ENCODE results near the gene ARSA. TPM values are rescaled to one million over a fixed set of nuclear protein-coding genes. Genes with fewer than 3 reads are reported as not detected.
A peak's percentile ranks its signal among the peaks of the same experiment; 100 is the strongest.

The ARSA gene
- 10 to 100 TPM; 69.2 to 77.8 (median 69.3) TPM for total RNA-seq
- total RNA-seq (2013): 30.9 TPM

GRCh38 chr22:50627642-50628542, at the start of gene ARSA:
Gene ARSA (minus strand): TSS chr22:50628152. CDS start chr22:50627779, 373 bp downstream.
- Mint-ChIP-seq H3K27me3 (ENCODE audit: low read depth in 2 of 2) (peaks cover 0 to 6% of the 10 kb centered on the region in 2 donors), H3K4me3 (peak within 1 kb of the TSS; percentile 76), H3K4me1 (peaks cover 21 to 35% of the 10 kb centered on the region in 2 donors), H3K9me3 (peaks cover 0 to 3% of the 10 kb centered on the region in 2 donors), H3K27ac (peak within 1 kb of the TSS; percentile 77 to 94), H3K36me3 (no peaks in the 10 kb centered on the region)
- ATAC-seq: peak; percentile 83 to 93 (median 85)
- Histone ChIP-seq H3K27ac (ENCODE audit: low read length) (peak within 1 kb of the TSS; percentile 68), H3K36me3 (ENCODE audit: control insufficient read depth, insufficient read depth, low read length) (no peaks in the 10 kb centered on the region), H3K4me3 (ENCODE audit: low read length) (peak within 1 kb of the TSS; percentile 66), H3K4me1 (ENCODE audit: control insufficient read depth, insufficient read depth, low read length) (peaks cover 29% of the 10 kb centered on the region), H3K27me3 (ENCODE audit: control insufficient read depth, insufficient read depth, low read length) (no peaks in the 10 kb centered on the region), H3K9me3 (ENCODE audit: control insufficient read depth, insufficient read depth, low read length) (no peaks in the 10 kb centered on the region)
- TF ChIP-seq CTCF (IDR thresholded peaks at IDR 0.05): no peak
- intact Hi-C loops (cut with micrococcal nuclease): no loop called here
- DNase-seq: peak; percentile 72 to 92
- 4% methylated on average over 88 of the region's 88 CpGs for WGBS (ENCODE audit: insufficient coverage)

- TF ChIP-seq CTCF (IDR thresholded peaks at IDR 0.05): no peak
- H3K36me3 ChIP-seq (ENCODE audit: control insufficient read depth, insufficient read depth, low read length): no peaks in the 10 kb centered on the region
- no peak overlapping the region for H3K4me3 ChIP-seq (ENCODE audit: low read length)
- peaks cover 27% of the 10 kb centered on the region for H3K27me3 ChIP-seq (ENCODE audit: control insufficient read depth, insufficient read depth, low read length)
- peak overlapping the region; percentile 25 for H3K4me3 Mint-ChIP-seq
- peaks cover 17 to 29% of the 10 kb centered on the region in 2 donors for H3K27me3 Mint-ChIP-seq (ENCODE audit: low read depth in 2 of 2)
- no peak for DNase-seq
- peaks cover 0 to 24% of the 10 kb centered on the region in 2 donors for H3K4me1 Mint-ChIP-seq
- H3K9me3 ChIP-seq (ENCODE audit: control insufficient read depth, insufficient read depth, low read length): no peaks in the 10 kb centered on the region
- H3K27ac ChIP-seq (ENCODE audit: low read length): no peak overlapping the region
- intact Hi-C loops (cut with micrococcal nuclease): no loop called here
- no peaks in the 10 kb centered on the region for H3K36me3 Mint-ChIP-seq
- H3K27ac Mint-ChIP-seq: no peak overlapping the region
- 81% methylated on average over 10 of the region's 10 CpGs for WGBS (ENCODE audit: insufficient coverage)
- no peaks in the 10 kb centered on the region for H3K9me3 Mint-ChIP-seq
- H3K4me1 ChIP-seq (ENCODE audit: control insufficient read depth, insufficient read depth, low read length): peaks cover 18% of the 10 kb centered on the region
- no peak for ATAC-seq
Measured at GRCh38 chr22:50676661-50677492, 48.9 kb upstream of the ARSA start.

- DNase-seq (no peak), ATAC-seq (no peak)
- H3K4me3 Mint-ChIP-seq: peak overlapping the region; percentile 9
- Histone ChIP-seq H3K27ac (ENCODE audit: low read length) (no peak overlapping the region), H3K36me3 (ENCODE audit: control insufficient read depth, insufficient read depth, low read length) (no peaks in the 10 kb centered on the region), H3K27me3 (ENCODE audit: control insufficient read depth, insufficient read depth, low read length) (peaks cover 29% of the 10 kb centered on the region), H3K9me3 (ENCODE audit: control insufficient read depth, insufficient read depth, low read length) (no peaks in the 10 kb centered on the region), H3K4me3 (ENCODE audit: low read length) (no peak overlapping the region), H3K4me1 (ENCODE audit: control insufficient read depth, insufficient read depth, low read length) (peaks cover 18% of the 10 kb centered on the region)
- no peak overlapping the region for H3K27ac Mint-ChIP-seq
- intact Hi-C loops (cut with micrococcal nuclease): no loop called here
- no peak for TF ChIP-seq CTCF (IDR thresholded peaks at IDR 0.05)
- H3K9me3 Mint-ChIP-seq: no peaks in the 10 kb centered on the region
- peaks cover 0 to 30% of the 10 kb centered on the region in 2 donors for H3K4me1 Mint-ChIP-seq
- 92% methylated on average over 14 of the region's 14 CpGs for WGBS (ENCODE audit: insufficient coverage)
- H3K36me3 Mint-ChIP-seq: no peaks in the 10 kb centered on the region
- peaks cover 23 to 35% of the 10 kb centered on the region in 2 donors for H3K27me3 Mint-ChIP-seq (ENCODE audit: low read depth in 2 of 2)
Measured at GRCh38 chr22:50676180-50676636, 48.3 kb upstream of the ARSA start.
